ENCODE data around the gene GTPBP2. TPM values are rescaled to one million over a fixed set of nuclear protein-coding genes. Genes with fewer than 3 reads are reported as not detected.

The GTPBP2 gene
- total and polyA plus RNA-seq, 2 of the 4 experiments (the other 2 are of a cell fraction) = 38.4 to 86.6 TPM

DNA sequence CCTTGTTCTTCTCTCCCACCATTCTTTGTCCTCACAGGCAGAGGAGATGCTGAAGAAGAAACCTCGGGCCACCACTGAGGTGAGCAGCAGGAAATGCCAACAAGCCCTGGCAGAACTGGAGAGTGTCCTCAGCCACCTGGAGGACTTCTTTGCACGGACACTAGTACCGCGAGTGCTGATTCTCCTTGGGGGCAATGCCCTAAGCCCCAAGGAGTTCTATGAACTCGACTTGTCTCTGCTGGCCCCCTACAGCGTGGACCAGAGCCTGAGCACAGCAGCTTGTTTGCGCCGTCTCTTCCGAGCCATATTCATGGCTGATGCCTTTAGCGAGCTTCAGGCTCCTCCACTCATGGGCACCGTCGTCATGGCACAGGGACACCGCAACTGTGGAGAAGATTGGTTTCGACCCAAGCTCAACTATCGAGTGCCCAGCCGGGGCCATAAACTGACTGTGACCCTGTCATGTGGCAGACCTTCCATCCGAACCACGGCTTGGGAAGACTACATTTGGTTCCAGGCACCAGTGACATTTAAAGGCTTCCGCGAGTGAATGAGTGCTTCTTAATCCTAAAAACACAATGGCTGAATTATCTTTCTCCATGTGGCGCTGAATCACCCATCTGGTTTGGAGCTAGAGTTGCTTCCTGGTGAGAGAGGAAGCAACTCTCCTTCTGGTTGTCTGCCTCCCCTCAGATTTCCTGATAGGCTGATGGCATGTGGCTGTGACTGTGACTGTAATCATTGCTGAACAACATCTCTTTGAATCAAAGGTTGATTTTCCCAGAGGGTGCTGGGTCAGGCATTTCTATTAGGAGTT lies 11.1 kb upstream of the GTPBP2 start:
- Histone ChIP-seq H4K20me1 (ENCODE audit: insufficient read depth, low read length) (peaks cover 20% of the 10 kb centered on the region), H3K4ac (ENCODE audit: low read depth, low read length) (no peak overlapping the region), H3K4me2 (ENCODE audit: low read depth, low read length) (no peak overlapping the region), H2BK5ac (ENCODE audit: low read depth, low read length, poor library complexity, severe bottlenecking) (no peak overlapping the region), H3K79me1 (ENCODE audit: low read depth in 1 of 2, low read length in 2 of 2) (peaks cover 33 to 50% of the 10 kb centered on the region in 2 experiments), H2BK20ac (ENCODE audit: low read depth, low read length) (no peak overlapping the region), H3K27me3 (ENCODE audit: control insufficient read depth, insufficient read depth, low read length) (no peaks in the 10 kb centered on the region), H4K5ac (ENCODE audit: low read depth, low read length) (no peak overlapping the region), H3K9ac (ENCODE audit: low read depth, low read length) (no peak overlapping the region), H2AFZ (replicated peaks; ENCODE audit: low read length, poor library complexity) (no peak overlapping the region), H2BK120ac (ENCODE audit: low read depth, low read length) (no peak overlapping the region), H3K9me1 (ENCODE audit: insufficient read depth, low read length) (peaks cover 16% of the 10 kb centered on the region), H4K91ac (ENCODE audit: insufficient read depth, low read depth, low read length) (no peak overlapping the region), H4K8ac (ENCODE audit: low read depth in 2 of 2, low read length in 2 of 2) (no peak overlapping the region), H2BK15ac (ENCODE audit: low read depth, low read length) (no peak overlapping the region), H2AK9ac (replicated peaks; ENCODE audit: low read depth, low read length, poor library complexity) (no peak overlapping the region), H3K27ac (ENCODE audit: insufficient read depth, low read length) (no peak overlapping the region), H3K23ac (ENCODE audit: low read depth, low read length) (no peak overlapping the region), H3K4me1 (ENCODE audit: control insufficient read depth, insufficient read depth, low read length) (peaks cover 6% of the 10 kb centered on the region), H3K56ac (ENCODE audit: extremely low read depth, insufficient read depth, low read length) (no peak overlapping the region), H2AK5ac (ENCODE audit: low read depth, low read length) (no peak overlapping the region), H3K14ac (replicated peaks; ENCODE audit: low read depth, low read length) (no peak overlapping the region), H3K36me3 (ENCODE audit: control insufficient read depth, insufficient read depth, low read length) (peaks cover 28% of the 10 kb centered on the region), H3K4me3 (ENCODE audit: insufficient read depth, low read depth, low read length) (no peak overlapping the region), H3K9me3 (ENCODE audit: control insufficient read depth, insufficient read depth, low read length) (no peaks in the 10 kb centered on the region), H3K18ac (ENCODE audit: low read depth, low read length) (no peak overlapping the region)
- DNase-seq = no peak
- ChIA-PET CTCF (interaction anchor here (0.7 to 1.0 kb wide), 2 partner anchors 130 to 678 kb away, joined by 3 read pairs; partner anchors contain the start of gene VEGFA), POLR2A (ENCODE audit: unreplicated experiment) (no interaction called here)
- intact Hi-C loops (cut with micrococcal nuclease) (no loop called here), dilution Hi-C loops (cut with HindIII; ENCODE audit: low sequenced_read_pairs, unreplicated experiment) (no loop called here), in situ Hi-C loops (cut with MboI; ENCODE audit: low sequenced_read_pairs) (no loop called here)
- no peak for ATAC-seq (ENCODE audit: low read depth)
- BruUV-seq (replicated peaks) = no TSS peak
- WGBS, 2 experiments (ENCODE audit: extremely low coverage in 2 of 2, insufficient read length in 1 of 2) = 94% methylated on average over 18 of the region's 21 CpGs; no CpG with 5 or more reads in 1 of the 2 experiments
- TF ChIP-seq BHLHE40 (IDR thresholded peaks at IDR 0.05; ENCODE audit: low read depth, low read length) (no peak), RFX5 (IDR thresholded peaks at IDR 0.05; ENCODE audit: low read depth, low read length) (no peak), POLR2A (IDR thresholded peaks at IDR 0.05; ENCODE audit: low read depth, low read length) (no peak), CHD1 (IDR thresholded peaks at IDR 0.05; ENCODE audit: low read depth, low read length) (no peak), MXI1 (IDR thresholded peaks at IDR 0.05; ENCODE audit: borderline replicate concordance, low read depth, low read length) (no peak), MAZ (IDR thresholded peaks at IDR 0.05; ENCODE audit: borderline replicate concordance, low read depth, low read length) (no peak), MAFK (IDR thresholded peaks at IDR 0.05; ENCODE audit: low read depth, low read length) (no peak), FOS (IDR thresholded peaks at IDR 0.05; ENCODE audit: low read depth, low read length) (no peak), RCOR1 (IDR thresholded peaks at IDR 0.05; ENCODE audit: insufficient replicate concordance, low read length) (no peak), NFE2L2 (IDR thresholded peaks at IDR 0.05; ENCODE audit: low read depth, low read length) (no peak), CEBPB (IDR thresholded peaks at IDR 0.05; ENCODE audit: low read depth, low read length) (no peak), RAD21 (IDR thresholded peaks at IDR 0.05; ENCODE audit: low read length) (no peak)
- TF ChIP-seq, protein P1, sequence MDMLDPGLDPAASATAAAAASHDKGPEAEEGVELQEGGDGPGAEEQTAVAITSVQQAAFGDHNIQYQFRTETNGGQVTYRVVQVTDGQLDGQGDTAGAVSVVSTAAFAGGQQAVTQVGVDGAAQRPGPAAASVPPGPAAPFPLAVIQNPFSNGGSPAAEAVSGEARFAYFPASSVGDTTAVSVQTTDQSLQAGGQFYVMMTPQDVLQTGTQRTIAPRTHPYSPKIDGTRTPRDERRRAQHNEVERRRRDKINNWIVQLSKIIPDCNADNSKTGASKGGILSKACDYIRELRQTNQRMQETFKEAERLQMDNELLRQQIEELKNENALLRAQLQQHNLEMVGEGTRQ (IDR thresholded peaks at IDR 0.05; ENCODE audit: low read depth, low read length) = no peak
- TF ChIP-seq, protein P2, sequence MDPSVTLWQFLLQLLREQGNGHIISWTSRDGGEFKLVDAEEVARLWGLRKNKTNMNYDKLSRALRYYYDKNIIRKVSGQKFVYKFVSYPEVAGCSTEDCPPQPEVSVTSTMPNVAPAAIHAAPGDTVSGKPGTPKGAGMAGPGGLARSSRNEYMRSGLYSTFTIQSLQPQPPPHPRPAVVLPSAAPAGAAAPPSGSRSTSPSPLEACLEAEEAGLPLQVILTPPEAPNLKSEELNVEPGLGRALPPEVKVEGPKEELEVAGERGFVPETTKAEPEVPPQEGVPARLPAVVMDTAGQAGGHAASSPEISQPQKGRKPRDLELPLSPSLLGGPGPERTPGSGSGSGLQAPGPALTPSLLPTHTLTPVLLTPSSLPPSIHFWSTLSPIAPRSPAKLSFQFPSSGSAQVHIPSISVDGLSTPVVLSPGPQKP (IDR thresholded peaks at IDR 0.05; ENCODE audit: borderline replicate concordance, low read depth, low read length) = no peak
- TF ChIP-seq, protein P3, sequence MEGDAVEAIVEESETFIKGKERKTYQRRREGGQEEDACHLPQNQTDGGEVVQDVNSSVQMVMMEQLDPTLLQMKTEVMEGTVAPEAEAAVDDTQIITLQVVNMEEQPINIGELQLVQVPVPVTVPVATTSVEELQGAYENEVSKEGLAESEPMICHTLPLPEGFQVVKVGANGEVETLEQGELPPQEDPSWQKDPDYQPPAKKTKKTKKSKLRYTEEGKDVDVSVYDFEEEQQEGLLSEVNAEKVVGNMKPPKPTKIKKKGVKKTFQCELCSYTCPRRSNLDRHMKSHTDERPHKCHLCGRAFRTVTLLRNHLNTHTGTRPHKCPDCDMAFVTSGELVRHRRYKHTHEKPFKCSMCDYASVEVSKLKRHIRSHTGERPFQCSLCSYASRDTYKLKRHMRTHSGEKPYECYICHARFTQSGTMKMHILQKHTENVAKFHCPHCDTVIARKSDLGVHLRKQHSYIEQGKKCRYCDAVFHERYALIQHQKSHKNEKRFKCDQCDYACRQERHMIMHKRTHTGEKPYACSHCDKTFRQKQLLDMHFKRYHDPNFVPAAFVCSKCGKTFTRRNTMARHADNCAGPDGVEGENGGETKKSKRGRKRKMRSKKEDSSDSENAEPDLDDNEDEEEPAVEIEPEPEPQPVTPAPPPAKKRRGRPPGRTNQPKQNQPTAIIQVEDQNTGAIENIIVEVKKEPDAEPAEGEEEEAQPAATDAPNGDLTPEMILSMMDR (conservative IDR thresholded peaks at IDR 0.05; ENCODE audit: low read depth, low read length) = no peak

All from IMR-90 (cell line).